SK-N-SH (cell line): ENCODE results near the gene CALM1. TPM values are rescaled to one million over a fixed set of nuclear protein-coding genes. Genes with fewer than 3 reads are reported as not detected.
A peak's percentile ranks its signal among the peaks of the same experiment; 100 is the strongest.

Source experiments
- CTCF ChIA-PET: fragments of 300-600, 350-600 bp; formaldehyde crosslinking; extraction: SDS; loops from one replicate; lab custom pipeline; 2021; lab: Yijun Ruan, JAX
- POLR2A ChIA-PET: fragments of 350-600 bp; sonication (Branson Sonifier 250); formaldehyde crosslinking; extraction: SDS; loops from one replicate; lab custom pipeline; 2020; ENCODE audit warnings: antibody characterized with exemption, inconsistent platforms; lab: Yijun Ruan, JAX
- DNase-seq: peaks from one replicate; pipeline ENCODE4 v3.0.0; 2012
- H2AFZ ChIP-seq: fragments of 200-600 bp; sonication (generic); 2 replicates; pipeline ENCODE4 v1.8.1; 2016; ENCODE audit warnings: antibody characterized with exemption, mild to moderate bottlenecking, low read depth
- H3F3A ChIP-seq: fragments of 200-600 bp; sonication (generic); replicated peaks from 2 replicates; pipeline ENCODE3; 2016; ENCODE audit warnings: antibody characterized with exemption, mild to moderate bottlenecking; ENCODE audit not compliant: insufficient read depth
- H3K27ac ChIP-seq, 2 experiments: fragments of 200-500 bp in 1 of 2; fragments of 200-600 bp in 1 of 2; sonication (Bioruptor generic) in 1 of 2; sonication (generic), shearing (Covaris generic) in 1 of 2; 2 replicates each; pipeline versions ENCODE4 v1.5.1 to v1.6.1; 2014 to 2016; ENCODE audit warnings: low read depth in 2 of 2, inconsistent platforms in 1 of 2, low read length in 1 of 2, mild to moderate bottlenecking in 1 of 2, mixed read lengths in 1 of 2
- H3K27me3 ChIP-seq: fragments of 200-600 bp; sonication (generic), shearing (Covaris generic); 2 replicates; pipeline ENCODE4 v1.6.1; 2016; ENCODE audit warnings: mixed run types; ENCODE audit not compliant: insufficient read depth
- H3K36me3 ChIP-seq, 2 experiments: fragments of 200-500 bp in 1 of 2; fragments of 200-600 bp in 1 of 2; sonication (Bioruptor generic) in 1 of 2; sonication (generic) in 1 of 2; replicated peaks in 1 of 2; 2 replicates each; pipeline versions ENCODE3 to v1.5.1; 2014 to 2016; ENCODE audit warnings: low read length in 1 of 2, mild to moderate bottlenecking in 1 of 2; ENCODE audit not compliant: insufficient read depth in 2 of 2, control insufficient read depth in 1 of 2
- H3K4me1 ChIP-seq, 2 experiments: fragments of 200-500 bp in 1 of 2; fragments of 200-600 bp in 1 of 2; sonication (Bioruptor generic) in 1 of 2; sonication (generic), shearing (Covaris generic) in 1 of 2; 2 replicates each; pipeline versions ENCODE4 v1.5.1 to v1.6.1; 2014 to 2016; ENCODE audit warnings: low read depth in 1 of 2, low read length in 1 of 2, mixed run types in 1 of 2; ENCODE audit not compliant: insufficient read depth in 2 of 2, control insufficient read depth in 1 of 2
- H3K4me2 ChIP-seq: fragments of 200-600 bp; sonication (generic), shearing (Covaris generic); 2 replicates; pipeline ENCODE4 v1.6.1; 2017; ENCODE audit warnings: mixed run types
- H3K4me3 ChIP-seq, 2 experiments: fragments of 200-500 bp in 1 of 2; fragments of 200-600 bp in 1 of 2; sonication (Bioruptor generic) in 1 of 2; sonication (generic), shearing (Covaris generic) in 1 of 2; 2 replicates each; pipeline versions ENCODE4 v1.5.1 to v1.8.1; 2014 to 2016; ENCODE audit warnings: low read depth in 2 of 2, inconsistent platforms in 1 of 2, low read length in 1 of 2, mild to moderate bottlenecking in 1 of 2, mixed read lengths in 1 of 2, moderate library complexity in 1 of 2
- H3K79me2 ChIP-seq: fragments of 200-600 bp; sonication (generic); 2 replicates; pipeline ENCODE4 v1.8.1; 2017; ENCODE audit warnings: mild to moderate bottlenecking; ENCODE audit not compliant: insufficient read depth
- H3K9ac ChIP-seq: fragments of 200-600 bp; sonication (generic); 2 replicates; pipeline ENCODE4 v1.6.1; 2017; ENCODE audit warnings: mixed run types
- H3K9me2 ChIP-seq: fragments of 200-600 bp; sonication (generic); 2 replicates; pipeline ENCODE4 v1.6.1; 2017; ENCODE audit warnings: mixed run types
- H3K9me3 ChIP-seq: fragments of 200-600 bp; sonication (generic); 2 replicates; pipeline ENCODE4 v1.6.1; 2017; ENCODE audit warnings: mixed run types, mild to moderate bottlenecking, moderate library complexity
- H4K20me1 ChIP-seq: fragments of 200-600 bp; sonication (generic); 2 replicates; pipeline ENCODE4 v1.6.1; 2017; ENCODE audit warnings: mild to moderate bottlenecking, mixed run types; ENCODE audit not compliant: insufficient read depth
- CHD2 ChIP-seq: fragments of 150-350 bp; IDR thresholded peaks from 2 replicates; pipeline ENCODE4 v1.6.1; 2018; ENCODE audit warnings: low read length; ENCODE audit not compliant: partially characterized antibody
- ELF1 ChIP-seq: IDR thresholded peaks from 2 replicates; pipeline ENCODE4 v1.4.0; 2012
- EZH2phosphoT487 ChIP-seq: fragments of 200-600 bp; sonication (generic); IDR thresholded peaks from 2 replicates; pipeline ENCODE4 v1.6.1; 2017; ENCODE audit warnings: low read depth, mixed run types, mild to moderate bottlenecking, antibody characterized with exemption, moderate library complexity, borderline replicate concordance
- FOXM1 ChIP-seq: IDR thresholded peaks from 2 replicates; pipeline ENCODE4 v1.4.0; 2012; ENCODE audit warnings: low read depth, mild to moderate bottlenecking
- JUND ChIP-seq: IDR thresholded peaks from 2 replicates; pipeline ENCODE4 v1.4.0; 2012
- MAX ChIP-seq: IDR thresholded peaks from 2 replicates; pipeline ENCODE4 v1.4.0; 2012; ENCODE audit warnings: low read depth
- NFIC ChIP-seq: IDR thresholded peaks from 2 replicates; pipeline ENCODE4 v1.4.0; 2012; ENCODE audit warnings: borderline replicate concordance
- NRF1 ChIP-seq: IDR thresholded peaks from 2 replicates; pipeline ENCODE4 v1.6.1; 2012; ENCODE audit warnings: low read depth, mild to moderate bottlenecking, low read length
- PBX3 ChIP-seq: IDR thresholded peaks from 2 replicates; pipeline ENCODE4; 2012
- SMC3 ChIP-seq: IDR thresholded peaks from 2 replicates; pipeline ENCODE4 v1.6.1; 2012; ENCODE audit warnings: low read depth, low read length, improper control_type of control experiment
- TEAD4 ChIP-seq: IDR thresholded peaks from 2 replicates; pipeline ENCODE4 v1.4.0; 2012; ENCODE audit warnings: mild to moderate bottlenecking, borderline replicate concordance; ENCODE audit not compliant: insufficient read depth
- USF1 ChIP-seq: IDR thresholded peaks from 2 replicates; pipeline ENCODE4 v1.4.0; 2012; ENCODE audit warnings: low read depth, borderline replicate concordance
- YY1 ChIP-seq: IDR thresholded peaks from 2 replicates; pipeline ENCODE4 v1.4.0; 2012; ENCODE audit warnings: low read depth, mild to moderate bottlenecking
- WGBS: methylation state at CpG from one replicate; pipeline ENCODE4 v1.1.6; 2017; ENCODE audit warnings: low lambda C conversion rate; 5-methylcytosine and 5-hydroxymethylcytosine counted together
- polyA plus RNA-seq, 3 experiments: library from polyadenylated mRNA; depleted of rRNA; stranded (reverse); fragments of >200 nt; gene quantifications; 2 replicates each; pipeline ENCODE4 v1.2.3, GENCODE V29; 2012

CALM1 gene
- polyA plus RNA-seq, 1 of the 3 experiments (the other 2 are of a cell fraction): 299 TPM

GRCh38 chr14:90379106-90379505, 17.7 kb upstream of the CALM1 start:
- TF ChIP-seq PBX3 (no peak), USF1 (no peak), EZH2phosphoT487 (no peak), JUND (no peak), NRF1 (no peak), MAX (no peak), FOXM1 (no peak), ELF1 (no peak), TEAD4 (no peak), CHD2 (no peak), NFIC (no peak), SMC3 (no peak), YY1 (no peak)
- H3K9me2 ChIP-seq: no peaks in the 10 kb centered on the region
- H3K36me3 ChIP-seq: no peaks in the 10 kb centered on the region
- H3K9me3 ChIP-seq: no peaks in the 10 kb centered on the region
- H2AFZ ChIP-seq: no peak overlapping the region
- no peaks in the 10 kb centered on the region for H3K79me2 ChIP-seq
- ChIA-PET POLR2A (no interaction called here), CTCF (interaction anchor here (1.4 kb wide), 1 partner anchor 379 kb away, joined by 5 read pairs; no protein-coding TSS in a partner anchor)
- no peaks in the 10 kb centered on the region for H4K20me1 ChIP-seq
- H3K4me2 ChIP-seq: no peak overlapping the region
- no peaks in the 10 kb centered on the region for H3F3A ChIP-seq
- no peak for DNase-seq
- H3K4me1 ChIP-seq: peaks cover 15 to 16% of the 10 kb centered on the region in 2 experiments; a peak in 2 of 4 replicates
- H3K27ac ChIP-seq: no peak overlapping the region
- no peaks in the 10 kb centered on the region for H3K27me3 ChIP-seq
- no peak overlapping the region for H3K9ac ChIP-seq
- WGBS: 71% methylated on average over 2 of the region's 2 CpGs
- no peak overlapping the region for H3K4me3 ChIP-seq

GRCh38 chr14:90381011-90381786, 15.6 kb upstream of the CALM1 start:
- WGBS: 88% methylated on average over 8 of the region's 8 CpGs
- no peak overlapping the region for H3K27ac ChIP-seq
- H3K4me3 ChIP-seq: no peak overlapping the region
- ChIA-PET CTCF (interaction anchor here (0.9 to 4.2 kb wide), 7 partner anchors 9 to 377 kb away, joined by 6 to 18 read pairs (median 7); no protein-coding TSS in a partner anchor), POLR2A (interaction anchor here (1.4 to 3.7 kb wide), 3 partner anchors 15 to 318 kb away, joined by 3 to 36 read pairs (median 3); partner anchors contain the start of genes CALM1 and PSMC1)
- no peaks in the 10 kb centered on the region for H4K20me1 ChIP-seq
- no peak for TF ChIP-seq NFIC
- no peaks in the 10 kb centered on the region for H3K36me3 ChIP-seq
- peak overlapping the region; percentile 84 for H3K4me2 ChIP-seq
- no peaks in the 10 kb centered on the region for H3K27me3 ChIP-seq
- no peaks in the 10 kb centered on the region for H3K9me2 ChIP-seq
- no peaks in the 10 kb centered on the region for H3K9me3 ChIP-seq
- no peak for DNase-seq
- H3K79me2 ChIP-seq: no peaks in the 10 kb centered on the region
- no peaks in the 10 kb centered on the region for H3F3A ChIP-seq
- no peak overlapping the region for H3K9ac ChIP-seq
- H3K4me1 ChIP-seq: peaks cover 16 to 19% of the 10 kb centered on the region in 2 experiments; a peak in 2 of 4 replicates
- no peak overlapping the region for H2AFZ ChIP-seq
